Activated CD4-positive, alpha-beta T cell treated with anti-CD3 and anti-CD28 coated beads, Interleukin-2, amount 50 U/mL, for 48 hours (primary cell): Measurements from ENCODE around the gene DLG1.

Source experiments
- DNase-seq, 2 experiments: peaks; one replicate each; pipeline ENCODE4 v3.0.0-alpha.2; 2020

DLG1 gene

DNA sequence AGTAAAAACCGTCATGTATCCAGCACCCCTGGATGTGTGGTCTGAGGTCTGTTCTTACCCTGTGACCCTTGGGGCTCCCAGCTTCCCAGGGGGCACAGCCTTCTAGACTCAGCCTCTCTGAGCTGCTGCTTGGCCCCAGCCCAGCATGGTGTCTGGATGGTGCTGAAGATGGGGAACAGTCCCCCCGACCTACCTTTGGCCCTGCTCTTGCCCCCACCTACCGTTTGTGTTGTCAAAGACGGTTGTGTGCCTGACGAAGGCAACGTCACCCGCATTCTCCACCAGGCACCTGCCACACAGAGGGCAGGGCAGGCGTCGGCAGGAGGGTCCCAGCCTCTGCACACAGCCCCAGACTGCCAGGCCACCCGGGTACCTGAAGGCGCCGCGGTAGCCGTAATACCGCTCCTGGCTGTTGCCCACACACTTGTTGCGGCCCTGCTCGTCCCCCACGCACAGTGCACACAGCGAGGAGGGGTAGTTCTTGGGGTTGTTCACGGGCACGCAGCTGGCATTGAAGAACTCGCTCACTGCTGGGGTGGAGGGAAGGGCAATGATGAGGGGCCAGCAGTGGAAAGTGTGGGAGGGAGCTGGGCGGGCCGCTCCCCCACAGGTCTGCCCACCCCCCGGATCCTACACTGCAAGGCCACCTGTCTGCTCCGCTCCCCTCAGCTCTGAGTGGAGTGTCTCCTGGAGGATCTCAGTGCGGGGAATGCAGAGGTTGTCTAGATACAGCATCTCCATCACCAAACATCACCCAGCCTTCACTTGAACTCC lies 289.8 kb downstream of the DLG1 start:
- DNase-seq: no peak

DNA sequence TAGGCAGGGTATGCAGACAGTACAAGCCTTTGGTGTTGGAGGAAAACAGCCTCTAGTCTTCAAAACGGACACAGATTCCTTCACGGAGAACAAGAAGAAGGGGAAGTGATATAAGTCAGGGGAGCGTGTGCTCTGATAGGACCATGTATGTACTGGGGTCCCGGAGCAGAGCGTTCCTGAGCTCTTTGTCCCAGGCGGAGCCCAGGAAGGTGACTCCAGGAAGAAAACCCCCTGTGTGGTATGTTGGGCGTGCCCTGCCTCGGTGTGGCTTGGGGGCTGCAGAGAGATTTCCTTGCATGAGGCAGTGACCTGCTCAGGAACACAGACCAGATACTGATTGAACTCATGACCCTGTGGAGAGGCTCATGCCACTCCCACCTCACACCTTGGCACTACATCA lies 290.5 kb downstream of the DLG1 start:
- DNase-seq: no peak

DNA sequence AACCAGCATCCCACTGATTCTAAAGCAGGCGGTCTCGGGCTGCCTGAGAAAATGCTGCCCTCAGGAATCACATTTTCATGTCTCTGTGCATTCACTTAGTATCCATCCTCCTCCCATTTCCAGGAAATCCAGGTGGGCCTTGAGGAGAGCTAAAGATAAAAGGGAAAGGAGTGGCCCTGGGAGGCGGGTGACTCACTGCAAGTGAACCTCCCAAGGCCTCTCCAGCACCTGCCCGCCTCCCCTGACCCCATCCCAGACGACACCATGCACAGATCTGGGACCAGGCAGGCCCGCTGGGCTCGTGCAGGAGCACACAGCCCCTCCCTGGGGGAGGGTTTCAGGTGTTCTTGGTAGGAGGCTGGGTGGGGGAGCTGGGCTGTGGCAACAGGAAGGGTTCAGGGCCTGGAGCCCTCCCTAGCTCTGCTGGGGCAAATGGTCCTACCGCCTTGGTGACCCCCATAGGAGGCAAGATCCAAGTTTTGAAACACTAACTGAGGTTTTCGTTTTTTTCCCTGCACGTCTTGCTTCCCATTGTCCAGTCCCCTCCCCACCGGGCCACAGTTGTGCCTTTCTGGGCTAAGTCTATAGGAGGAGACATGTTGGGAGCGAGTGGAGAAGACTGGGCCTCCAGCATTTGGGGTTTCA lies 291.0 kb downstream of the DLG1 start:
- no peak for DNase-seq

DNA sequence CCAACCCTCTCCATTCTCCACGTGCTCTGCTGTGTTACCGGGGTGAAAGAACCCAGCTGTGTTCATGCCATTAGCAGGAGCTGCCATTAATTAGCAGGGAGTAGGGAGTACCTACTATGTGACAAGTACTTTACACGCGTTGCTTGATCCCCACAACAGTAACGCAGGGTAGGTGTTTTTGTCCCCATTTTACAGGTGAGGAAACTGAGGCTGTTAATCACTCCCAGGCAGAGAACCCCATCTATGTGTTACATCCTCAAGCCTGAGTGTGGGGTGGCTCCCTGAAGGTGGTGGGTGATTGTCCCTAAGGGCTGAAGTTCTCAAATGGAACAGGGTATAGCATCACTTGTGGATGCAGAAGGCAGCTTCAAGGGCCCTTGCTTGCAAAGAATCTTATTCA lies 291.6 kb downstream of the DLG1 start:
- no peak for DNase-seq

DNA sequence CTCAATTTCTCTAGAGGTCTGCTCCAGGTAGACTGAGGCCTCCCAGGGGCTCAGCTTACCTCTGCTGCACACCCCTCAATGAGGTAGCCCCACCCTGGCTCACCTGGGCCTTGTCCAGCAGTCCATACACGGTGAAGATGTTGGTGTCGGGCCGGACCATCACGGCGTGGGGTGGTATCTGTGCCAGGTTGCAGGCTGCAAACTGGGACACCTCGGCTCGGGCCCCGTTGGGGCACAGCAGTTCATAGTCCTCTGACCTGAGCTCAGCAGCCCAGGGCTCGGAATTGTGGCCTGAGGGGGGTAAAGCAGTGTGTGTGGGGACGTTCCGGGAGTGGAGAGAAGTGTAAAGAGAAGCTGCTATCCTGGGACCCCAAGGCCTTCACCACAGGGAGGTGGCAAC lies 292.0 kb downstream of the DLG1 start:
- DNase-seq: no peak

DNA sequence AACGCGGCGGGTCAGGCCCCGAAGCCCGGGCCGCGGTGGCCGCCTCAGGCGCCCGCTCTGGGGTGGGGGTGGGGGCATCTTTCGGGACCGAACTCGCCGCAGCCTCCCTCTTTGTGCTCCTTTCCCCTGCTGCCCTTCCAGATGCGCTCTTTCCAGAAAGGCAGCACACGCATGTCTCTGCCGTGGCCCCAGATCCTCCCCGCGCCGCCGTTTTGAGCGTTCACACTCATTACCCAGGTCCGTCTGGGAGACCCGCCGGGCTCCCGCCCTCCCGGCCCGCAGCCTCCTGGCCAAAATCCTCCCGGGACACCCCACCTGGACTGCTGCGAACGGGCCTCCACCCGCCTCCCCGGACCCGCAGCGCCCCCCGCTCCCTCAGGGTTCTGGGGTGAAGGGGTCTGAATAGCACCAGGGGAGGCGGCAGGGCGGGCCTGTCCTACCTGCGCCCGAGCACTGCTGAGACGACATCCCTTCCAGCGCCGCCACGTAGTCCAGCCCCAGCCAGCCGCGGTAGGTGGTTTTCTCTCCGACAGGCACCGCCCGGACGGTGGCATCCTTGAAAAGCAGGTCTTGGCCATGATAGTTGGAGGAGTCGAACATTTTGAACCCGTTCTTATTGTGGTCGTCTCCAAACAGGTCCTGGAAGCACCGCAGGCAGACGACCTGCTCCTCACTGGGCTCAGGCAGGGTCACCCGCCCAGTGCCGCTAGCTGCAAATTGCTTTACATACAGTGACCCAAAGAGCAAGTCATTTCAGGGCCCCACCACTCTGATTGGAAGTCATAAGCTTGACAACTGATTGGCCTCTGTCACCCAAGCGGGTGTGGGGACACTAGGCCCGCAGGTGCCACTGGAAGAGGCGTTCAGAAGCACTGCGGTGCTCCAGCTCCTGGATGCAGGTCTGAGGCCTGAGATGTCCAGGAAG lies 294.7 kb downstream of the DLG1 start:
- peak; percentile 29 to 38 for DNase-seq

DNA sequence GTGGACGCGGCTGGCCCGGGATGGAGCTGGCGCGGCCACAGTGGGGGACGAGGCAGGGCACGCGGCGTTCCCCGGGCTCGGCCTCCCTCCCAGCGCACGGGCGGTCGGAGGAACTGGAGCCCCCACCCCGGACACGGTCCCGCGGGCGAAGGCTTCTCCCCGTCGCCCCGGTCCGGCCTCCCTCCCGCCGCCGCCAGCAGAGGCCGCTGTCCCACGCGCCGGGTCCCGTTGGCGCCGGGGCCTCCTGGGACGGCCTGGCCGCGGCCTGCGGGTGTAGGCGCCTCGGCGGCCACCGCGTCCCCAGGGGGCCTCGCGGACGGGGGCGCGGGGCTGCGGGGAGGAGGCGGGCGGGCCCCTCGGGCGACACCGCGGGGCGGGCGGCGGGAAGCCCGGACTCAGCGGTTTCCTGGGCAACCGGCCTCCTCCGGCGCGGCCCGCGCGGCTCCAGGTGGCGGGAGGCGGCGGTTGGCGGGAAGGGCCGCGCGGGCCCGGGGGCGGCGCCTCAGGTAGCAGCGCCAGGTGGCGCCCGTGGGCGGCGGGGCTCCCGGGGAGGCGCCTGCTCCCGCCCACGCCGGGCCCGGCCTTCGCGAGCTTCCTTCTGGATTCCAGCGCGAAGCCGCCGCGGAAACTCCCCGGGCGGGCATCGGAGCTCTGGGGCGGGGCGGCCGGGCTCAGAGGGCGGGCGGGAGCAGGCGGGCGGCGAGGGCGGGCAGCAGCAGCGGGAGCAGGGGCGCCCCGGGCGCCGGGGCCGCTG lies 295.5 kb downstream of the DLG1 start:
- peak; percentile 84 to 87 for DNase-seq

DNA sequence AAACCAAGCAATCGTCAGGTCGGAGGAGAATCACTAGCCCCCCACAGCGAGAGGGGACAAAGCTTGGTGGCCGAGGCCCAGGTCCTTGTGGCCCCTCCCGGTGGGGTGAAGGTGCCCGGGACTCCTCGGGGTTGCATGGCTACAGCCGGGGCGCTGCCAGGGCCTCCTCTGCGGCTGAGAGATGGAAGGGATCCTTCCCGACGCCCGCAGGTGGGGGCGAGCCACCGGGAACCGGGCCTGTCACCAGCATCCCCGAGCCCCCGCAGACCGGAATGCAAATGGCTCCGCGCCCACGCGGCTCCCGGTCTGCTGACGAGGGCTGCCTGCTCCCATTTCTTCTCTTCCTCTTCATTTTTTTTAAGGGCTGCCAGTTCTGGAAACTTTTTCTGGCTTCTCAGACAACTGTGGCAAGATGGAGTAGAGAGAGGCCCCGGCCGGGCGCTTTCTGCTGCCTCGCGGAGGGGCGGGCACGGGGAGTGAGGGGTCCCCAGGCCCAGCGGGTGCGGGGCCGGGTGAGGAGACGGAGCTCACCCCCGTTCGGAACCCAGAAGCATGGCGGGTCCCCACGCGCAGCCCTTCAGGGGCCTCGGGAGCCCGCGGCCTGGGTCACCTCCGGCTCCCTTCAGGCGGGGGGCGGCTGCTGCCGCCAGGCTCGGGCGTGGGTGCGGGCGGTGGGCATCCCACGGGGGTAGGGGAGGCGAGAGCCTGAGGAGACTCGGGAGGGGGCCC lies 296.3 kb downstream of the DLG1 start:
- DNase-seq: no peak

DNA sequence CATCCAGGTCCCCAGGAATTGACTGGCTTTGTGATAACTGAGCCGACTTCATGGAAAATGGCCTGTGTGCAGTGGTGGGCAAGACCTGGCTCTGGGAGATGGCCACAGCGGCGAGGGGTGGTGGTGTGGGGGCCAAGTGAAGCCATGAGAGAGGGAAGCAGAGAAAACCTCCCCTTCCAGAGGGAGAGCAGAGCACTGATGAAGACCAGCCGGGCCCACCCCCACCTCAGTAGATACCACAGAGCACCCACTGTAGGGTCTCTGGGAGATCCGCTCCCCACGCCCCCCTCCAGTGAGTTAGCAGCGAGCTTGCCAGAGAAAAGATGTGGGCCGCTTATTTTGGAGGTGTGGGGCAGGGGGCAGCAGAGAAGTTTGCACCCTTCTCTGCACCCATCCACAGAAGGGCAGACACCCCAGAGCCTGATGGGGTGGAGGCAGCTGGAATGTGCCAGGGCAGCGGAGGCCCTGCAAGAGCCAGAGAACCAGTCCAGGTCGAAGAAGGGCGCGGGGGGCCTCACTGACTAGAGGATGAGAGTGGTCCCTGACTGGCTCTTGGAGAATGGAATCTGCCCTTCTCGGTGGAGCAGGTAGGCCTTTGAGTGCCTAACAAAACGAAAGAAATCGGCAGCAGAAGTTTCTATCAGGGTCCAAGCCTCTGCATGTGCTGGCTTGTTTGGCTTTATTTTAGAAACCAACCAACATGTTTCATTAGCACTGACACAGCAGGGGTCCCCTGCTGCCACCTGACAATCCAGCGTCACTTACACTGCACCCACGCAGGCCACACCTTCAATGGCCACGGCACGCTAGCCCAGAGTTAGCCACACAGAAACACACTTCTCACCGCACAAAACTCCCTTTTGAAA lies 297.1 kb downstream of the DLG1 start:
- no peak for DNase-seq

DNA sequence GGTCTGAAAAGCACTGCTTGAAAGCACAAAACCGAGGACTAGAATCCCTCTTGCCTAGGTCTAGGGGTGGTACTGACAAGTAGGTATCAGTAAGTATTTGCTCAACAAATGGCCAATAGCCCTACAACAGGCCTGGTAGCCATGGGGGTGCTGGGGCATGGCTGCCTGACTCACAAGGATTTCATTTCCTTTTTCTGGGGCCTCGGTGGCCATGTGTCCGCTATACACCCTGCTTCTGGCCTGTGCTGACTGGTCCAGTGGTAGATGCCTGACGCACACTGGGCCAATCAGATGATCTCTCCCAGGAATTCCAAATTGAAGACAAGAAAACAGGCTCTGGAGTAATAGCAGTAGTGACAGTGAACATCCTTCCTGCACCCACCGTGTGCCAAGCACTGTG lies 298.2 kb downstream of the DLG1 start:
- DNase-seq: no peak

DNA sequence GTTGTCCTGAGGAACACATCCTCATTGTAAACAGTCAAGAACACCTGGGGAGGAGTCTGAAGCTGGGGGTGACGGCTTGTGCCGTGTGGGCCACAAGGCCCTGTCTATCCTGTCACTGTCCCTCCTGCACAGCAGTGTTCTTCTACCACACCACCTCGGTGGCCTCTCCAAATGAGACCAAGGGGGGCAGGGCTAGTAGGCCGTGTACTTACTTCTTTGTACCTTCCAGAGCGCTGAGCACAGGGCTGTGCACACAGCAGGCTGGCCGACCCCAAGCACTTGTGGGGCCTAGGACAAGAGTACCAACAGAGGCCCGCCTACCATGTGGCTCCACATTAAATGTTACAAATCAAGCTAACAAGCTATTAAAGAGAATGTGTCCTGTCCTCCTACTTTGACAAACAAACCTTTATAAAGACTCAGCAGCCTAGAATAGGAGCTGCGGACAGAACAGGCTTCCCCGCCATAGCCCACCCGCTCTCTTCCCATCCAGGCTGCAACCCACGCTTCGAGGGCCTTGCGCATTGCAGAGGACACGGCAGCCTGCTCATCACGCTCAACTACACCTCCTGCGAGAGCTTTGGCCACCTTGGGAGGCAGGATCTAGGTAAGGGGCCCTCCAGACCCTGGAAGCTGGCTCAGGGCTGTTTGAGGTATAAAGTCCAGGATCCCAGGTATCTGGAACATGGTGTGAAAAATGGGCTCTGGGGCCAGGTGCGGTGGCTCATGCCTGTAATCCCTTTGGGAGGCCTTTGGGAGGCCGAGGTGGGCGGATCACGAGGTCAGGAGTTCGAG lies 299.2 kb downstream of the DLG1 start:
- DNase-seq: no peak

DNA sequence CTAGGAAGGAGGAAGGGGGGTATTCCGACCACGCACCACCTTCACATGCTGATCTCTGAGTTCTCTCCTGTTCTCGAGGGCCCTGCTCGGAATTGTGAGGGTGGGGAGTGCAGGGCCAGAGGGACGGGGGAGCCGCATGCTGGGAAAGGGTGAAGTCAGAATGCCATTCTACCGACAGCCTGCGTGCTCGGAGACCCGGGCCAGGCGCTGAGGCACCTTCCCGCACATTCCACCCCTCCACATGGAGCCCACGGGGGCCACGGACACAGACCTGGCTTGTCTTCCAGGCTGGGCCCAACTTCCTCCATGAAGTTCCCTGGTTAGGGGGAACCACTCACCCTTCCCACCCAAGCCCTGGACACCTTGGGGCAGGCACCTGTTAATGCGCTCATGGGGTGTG lies 301.1 kb downstream of the DLG1 start:
- no peak for DNase-seq

DNA sequence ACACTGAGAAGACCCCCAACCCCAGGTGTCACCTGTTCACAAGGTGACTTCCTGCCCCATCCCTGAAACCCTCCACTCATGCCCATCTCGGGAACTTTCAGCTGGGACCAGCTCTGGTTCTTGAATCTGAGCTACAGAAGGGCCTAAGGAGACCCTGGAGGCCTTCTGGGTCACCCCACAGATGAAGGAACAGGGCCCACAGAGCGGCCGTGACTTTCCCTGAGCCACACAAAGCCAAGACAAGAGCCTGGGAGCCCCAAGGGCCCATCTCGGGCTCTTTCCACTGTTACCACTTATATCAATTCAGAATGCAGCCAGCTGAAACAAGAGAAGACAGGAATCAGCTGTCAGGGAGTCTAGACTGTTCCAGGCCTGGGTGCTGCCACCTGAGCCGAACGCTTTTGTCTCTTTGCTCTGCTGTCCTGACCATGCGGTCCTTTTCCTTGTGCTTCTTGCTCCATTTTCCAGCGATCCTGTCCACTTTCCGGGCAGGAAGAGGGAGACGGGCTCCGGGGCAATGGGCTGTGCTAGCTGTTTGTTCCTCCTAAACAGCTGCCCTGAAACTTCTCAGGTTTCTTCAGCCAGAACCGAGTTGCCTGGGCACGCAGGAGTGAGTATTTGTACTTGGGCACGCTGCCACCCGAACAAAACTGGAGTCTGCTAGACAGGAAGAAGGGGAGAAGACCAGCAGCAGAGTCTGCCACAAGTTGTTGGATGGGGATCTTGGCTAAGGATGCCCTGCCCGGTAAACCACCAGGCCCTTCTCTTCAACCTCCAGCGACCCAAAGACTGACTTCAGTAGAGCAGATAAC lies 301.8 kb downstream of the DLG1 start:
- no peak for DNase-seq

DNA sequence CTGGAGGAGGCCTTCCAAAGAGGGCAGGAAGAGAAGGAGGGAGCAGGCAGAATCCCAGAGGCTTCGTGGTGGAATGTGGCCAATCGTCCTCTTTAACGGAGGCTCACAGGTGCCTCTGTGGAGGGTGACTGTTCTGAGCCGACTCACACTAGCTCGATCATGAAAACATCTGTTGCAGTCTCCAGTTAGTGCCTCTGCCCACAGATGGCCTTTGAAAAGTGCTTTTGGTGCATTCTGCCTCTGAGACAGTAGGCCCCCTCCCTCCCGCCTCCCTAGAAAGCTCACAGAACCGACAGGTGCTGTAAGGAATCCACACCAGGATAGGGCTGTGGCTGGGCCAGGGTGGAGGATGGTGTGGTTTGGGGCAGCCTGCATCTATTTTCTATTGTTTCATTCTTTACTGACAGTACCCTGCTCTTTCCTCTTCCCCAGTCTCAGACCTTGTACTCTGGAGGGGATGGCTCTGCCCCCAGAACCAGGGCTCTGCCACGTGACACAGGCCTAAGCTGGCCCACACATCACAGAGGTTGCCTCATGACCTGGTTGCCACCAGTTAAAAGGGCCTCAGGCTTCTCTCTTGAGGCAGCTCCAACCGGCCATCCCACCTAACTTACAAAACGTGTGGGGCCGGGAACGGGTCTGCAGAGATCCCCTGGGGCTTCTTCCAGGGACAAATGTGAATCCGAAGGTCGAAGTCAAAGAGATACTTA lies 302.6 kb downstream of the DLG1 start:
- no peak for DNase-seq

DNA sequence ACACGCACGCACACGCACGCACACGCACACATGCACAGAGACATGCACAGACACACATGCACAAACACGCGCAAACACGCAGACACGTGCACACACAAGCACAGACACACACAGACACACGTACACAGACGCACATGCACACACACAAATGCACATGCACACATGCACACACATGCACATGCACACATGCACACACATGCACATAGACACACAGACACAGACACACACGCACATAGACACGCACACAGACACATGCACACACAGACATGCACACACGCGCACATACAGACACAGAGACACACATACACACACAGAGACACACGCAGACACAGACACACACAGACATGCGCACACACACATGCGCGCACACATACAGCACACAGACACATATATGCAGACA lies 303.4 kb downstream of the DLG1 start:
- no peak for DNase-seq

DNA sequence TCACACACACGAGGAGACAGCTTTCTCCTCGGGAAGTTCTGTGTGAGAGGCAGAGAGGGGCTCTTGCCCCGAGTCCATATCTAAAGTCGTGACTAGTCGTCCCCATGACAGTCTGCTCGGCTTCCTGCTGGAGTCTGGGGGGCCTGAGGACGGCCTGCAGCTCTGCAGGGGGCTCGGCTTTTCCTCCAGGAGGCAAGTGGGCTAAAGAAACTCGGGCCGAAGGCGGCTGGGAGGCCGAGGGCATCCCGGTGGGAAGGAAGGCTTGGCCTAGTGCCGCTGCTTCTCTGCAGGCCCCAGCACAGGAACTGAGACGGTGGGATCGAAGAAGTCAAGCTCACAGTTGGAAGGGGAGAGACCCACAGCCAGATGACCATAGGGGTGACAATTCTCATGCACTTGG lies 304.4 kb downstream of the DLG1 start:
- DNase-seq: no peak
